ENCODE measurements around the gene ZCCHC2.

DNA sequence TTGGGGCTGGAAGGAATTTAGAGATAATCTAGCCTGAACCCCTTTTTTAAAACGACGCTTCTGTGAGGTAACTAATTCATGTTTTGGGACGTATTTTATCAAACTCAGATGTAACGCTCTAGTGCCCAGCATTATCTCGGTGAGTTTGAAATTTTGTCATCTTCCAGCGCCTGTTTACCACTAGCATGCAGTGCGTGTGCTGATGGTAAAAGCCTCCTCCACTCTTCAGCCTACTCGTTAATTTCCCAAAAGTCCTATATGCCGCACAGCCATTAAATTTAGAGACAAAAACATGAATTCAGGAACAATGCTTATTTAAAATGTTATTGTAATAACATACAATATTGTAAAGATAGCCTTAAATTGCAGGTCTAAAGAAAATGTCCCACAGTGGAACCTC lies 2.8 kb downstream of the ZCCHC2 start:
- TF ChIP-seq, protein P1, sequence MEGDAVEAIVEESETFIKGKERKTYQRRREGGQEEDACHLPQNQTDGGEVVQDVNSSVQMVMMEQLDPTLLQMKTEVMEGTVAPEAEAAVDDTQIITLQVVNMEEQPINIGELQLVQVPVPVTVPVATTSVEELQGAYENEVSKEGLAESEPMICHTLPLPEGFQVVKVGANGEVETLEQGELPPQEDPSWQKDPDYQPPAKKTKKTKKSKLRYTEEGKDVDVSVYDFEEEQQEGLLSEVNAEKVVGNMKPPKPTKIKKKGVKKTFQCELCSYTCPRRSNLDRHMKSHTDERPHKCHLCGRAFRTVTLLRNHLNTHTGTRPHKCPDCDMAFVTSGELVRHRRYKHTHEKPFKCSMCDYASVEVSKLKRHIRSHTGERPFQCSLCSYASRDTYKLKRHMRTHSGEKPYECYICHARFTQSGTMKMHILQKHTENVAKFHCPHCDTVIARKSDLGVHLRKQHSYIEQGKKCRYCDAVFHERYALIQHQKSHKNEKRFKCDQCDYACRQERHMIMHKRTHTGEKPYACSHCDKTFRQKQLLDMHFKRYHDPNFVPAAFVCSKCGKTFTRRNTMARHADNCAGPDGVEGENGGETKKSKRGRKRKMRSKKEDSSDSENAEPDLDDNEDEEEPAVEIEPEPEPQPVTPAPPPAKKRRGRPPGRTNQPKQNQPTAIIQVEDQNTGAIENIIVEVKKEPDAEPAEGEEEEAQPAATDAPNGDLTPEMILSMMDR (conservative IDR thresholded peaks at IDR 0.05; ENCODE audit: low read depth, low read length): no peak
- TF ChIP-seq EZH2 (IDR thresholded peaks at IDR 0.05; ENCODE audit: borderline replicate concordance, low read depth, low read length, poor library complexity, severe bottlenecking): no peak
